ENCODE measurements around the gene PRKCB. TPM values are rescaled to one million over a fixed set of nuclear protein-coding genes. Genes with fewer than 3 reads are reported as not detected.

PRKCB gene
- total RNA-seq, 1 experiment from 2014 or later: not detected

- H3K4me3 Mint-ChIP-seq (ENCODE audit: low read depth, unreplicated experiment): no peak overlapping the region
- H3K4me1 Mint-ChIP-seq (ENCODE audit: low read depth, unreplicated experiment): no peaks in the 10 kb centered on the region
- H3K27me3 Mint-ChIP-seq (ENCODE audit: unreplicated experiment): peaks cover 28% of the 10 kb centered on the region
- TF ChIP-seq CTCF (IDR thresholded peaks at IDR 0.05; ENCODE audit: unreplicated experiment): no peak
- H3K27ac Mint-ChIP-seq (ENCODE audit: unreplicated experiment): no peak overlapping the region
- H3K36me3 Mint-ChIP-seq (ENCODE audit: insufficient read depth, unreplicated experiment): no peaks in the 10 kb centered on the region
- CTCF ChIA-PET: no interaction called here
- intact Hi-C loops (cut with micrococcal nuclease; ENCODE audit: unreplicated experiment): no loop called here
- DNase-seq: no peak
- H3K9me3 Mint-ChIP-seq (ENCODE audit: low read depth, unreplicated experiment): no peaks in the 10 kb centered on the region
- BruUV-seq (replicated peaks): no TSS peak
These were observed 300.1 kb downstream of the PRKCB start for GRCh38 chr16:24135624-24136565.

GRCh38 chr16:24138024-24138423 lies 302.2 kb downstream of the PRKCB start:
- Mint-ChIP-seq H3K27me3 (ENCODE audit: unreplicated experiment) (peaks cover 47% of the 10 kb centered on the region), H3K4me3 (ENCODE audit: low read depth, unreplicated experiment) (no peak overlapping the region), H3K27ac (ENCODE audit: unreplicated experiment) (no peak overlapping the region), H3K36me3 (ENCODE audit: insufficient read depth, unreplicated experiment) (no peaks in the 10 kb centered on the region), H3K4me1 (ENCODE audit: low read depth, unreplicated experiment) (no peaks in the 10 kb centered on the region), H3K9me3 (ENCODE audit: low read depth, unreplicated experiment) (no peaks in the 10 kb centered on the region)
- TF ChIP-seq CTCF (IDR thresholded peaks at IDR 0.05; ENCODE audit: unreplicated experiment): no peak
- intact Hi-C loops (cut with micrococcal nuclease; ENCODE audit: unreplicated experiment): no loop called here
- DNase-seq: no peak
- BruUV-seq (replicated peaks): no TSS peak
- CTCF ChIA-PET: no interaction called here

GRCh38 chr16:24138575-24138974 lies 302.8 kb downstream of the PRKCB start:
- intact Hi-C loops (cut with micrococcal nuclease; ENCODE audit: unreplicated experiment): no loop called here
- Mint-ChIP-seq H3K4me1 (ENCODE audit: low read depth, unreplicated experiment) (no peaks in the 10 kb centered on the region), H3K9me3 (ENCODE audit: low read depth, unreplicated experiment) (no peaks in the 10 kb centered on the region), H3K4me3 (ENCODE audit: low read depth, unreplicated experiment) (no peak overlapping the region), H3K27ac (ENCODE audit: unreplicated experiment) (no peak overlapping the region), H3K27me3 (ENCODE audit: unreplicated experiment) (peaks cover 52% of the 10 kb centered on the region), H3K36me3 (ENCODE audit: insufficient read depth, unreplicated experiment) (no peaks in the 10 kb centered on the region)
- no peak for TF ChIP-seq CTCF (IDR thresholded peaks at IDR 0.05; ENCODE audit: unreplicated experiment)
- DNase-seq: no peak
- CTCF ChIA-PET: no interaction called here
- no TSS peak for BruUV-seq (replicated peaks)

- no peak for TF ChIP-seq CTCF (IDR thresholded peaks at IDR 0.05; ENCODE audit: unreplicated experiment)
- Mint-ChIP-seq H3K9me3 (ENCODE audit: low read depth, unreplicated experiment) (no peaks in the 10 kb centered on the region), H3K4me3 (ENCODE audit: low read depth, unreplicated experiment) (no peak overlapping the region), H3K27me3 (ENCODE audit: unreplicated experiment) (peaks cover 59% of the 10 kb centered on the region), H3K36me3 (ENCODE audit: insufficient read depth, unreplicated experiment) (no peaks in the 10 kb centered on the region), H3K4me1 (ENCODE audit: low read depth, unreplicated experiment) (no peaks in the 10 kb centered on the region), H3K27ac (ENCODE audit: unreplicated experiment) (no peak overlapping the region)
- CTCF ChIA-PET: no interaction called here
- intact Hi-C loops (cut with micrococcal nuclease; ENCODE audit: unreplicated experiment): no loop called here
- DNase-seq: no peak
- BruUV-seq (replicated peaks): no TSS peak
These were observed 303.5 kb downstream of the PRKCB start for GRCh38 chr16:24139282-24139681.
